Stimulated activated CD4-positive, alpha-beta T cell treated with anti-CD3 and anti-CD28 coated beads, Interleukin-2, amount 100 ng/mL, for 24 hours (primary cell): ENCODE data around the gene BOLA3.
"Not testable (repeated sequence)": the region's sequence is repeated elsewhere in the genome, so short reads cannot be mapped to it uniquely, and the experiment has no call there.

Source experiments
- DNase-seq, 2 donors: peaks; one replicate each; pipeline ENCODE4 v3.0.0-alpha.2; 2020

BOLA3 gene

DNA sequence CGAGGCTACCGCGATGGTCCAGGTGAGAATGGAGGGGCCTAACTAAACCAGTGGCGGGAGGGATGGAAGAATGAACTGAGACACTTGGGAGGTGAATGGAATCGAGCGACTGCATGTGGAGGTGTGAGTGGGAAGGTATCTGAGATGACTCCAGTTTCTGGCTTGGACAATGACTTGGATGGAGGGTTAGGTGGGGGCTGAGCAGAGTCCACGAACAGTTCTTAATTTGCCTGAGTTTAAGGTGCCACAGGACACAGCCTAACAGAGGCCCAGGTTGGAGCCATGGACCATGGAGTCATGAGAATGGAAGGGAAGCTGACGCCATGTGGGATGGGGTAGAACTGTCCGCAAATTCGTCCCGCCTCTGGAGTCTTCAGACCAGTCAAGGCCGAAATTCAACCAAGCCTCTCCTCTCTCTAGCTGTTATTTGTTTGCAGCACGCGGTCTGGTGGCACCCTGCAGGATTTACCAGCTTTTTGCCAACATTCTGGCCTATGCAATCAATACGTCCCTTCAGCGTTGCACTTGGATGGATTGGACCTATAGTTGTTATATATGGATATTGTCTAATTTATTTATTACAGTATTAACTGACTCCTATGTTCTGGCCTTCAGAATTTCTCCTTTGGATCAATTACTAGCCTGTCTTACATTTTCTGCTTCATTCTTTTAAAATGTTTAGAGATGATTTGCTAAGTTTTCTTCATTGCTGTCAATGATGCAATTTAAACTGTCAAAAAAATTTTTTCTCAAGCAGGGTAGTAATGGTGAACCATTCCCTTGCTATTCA lies 940 bp upstream of the BOLA3 start:
- DNase-seq: no peak

DNA sequence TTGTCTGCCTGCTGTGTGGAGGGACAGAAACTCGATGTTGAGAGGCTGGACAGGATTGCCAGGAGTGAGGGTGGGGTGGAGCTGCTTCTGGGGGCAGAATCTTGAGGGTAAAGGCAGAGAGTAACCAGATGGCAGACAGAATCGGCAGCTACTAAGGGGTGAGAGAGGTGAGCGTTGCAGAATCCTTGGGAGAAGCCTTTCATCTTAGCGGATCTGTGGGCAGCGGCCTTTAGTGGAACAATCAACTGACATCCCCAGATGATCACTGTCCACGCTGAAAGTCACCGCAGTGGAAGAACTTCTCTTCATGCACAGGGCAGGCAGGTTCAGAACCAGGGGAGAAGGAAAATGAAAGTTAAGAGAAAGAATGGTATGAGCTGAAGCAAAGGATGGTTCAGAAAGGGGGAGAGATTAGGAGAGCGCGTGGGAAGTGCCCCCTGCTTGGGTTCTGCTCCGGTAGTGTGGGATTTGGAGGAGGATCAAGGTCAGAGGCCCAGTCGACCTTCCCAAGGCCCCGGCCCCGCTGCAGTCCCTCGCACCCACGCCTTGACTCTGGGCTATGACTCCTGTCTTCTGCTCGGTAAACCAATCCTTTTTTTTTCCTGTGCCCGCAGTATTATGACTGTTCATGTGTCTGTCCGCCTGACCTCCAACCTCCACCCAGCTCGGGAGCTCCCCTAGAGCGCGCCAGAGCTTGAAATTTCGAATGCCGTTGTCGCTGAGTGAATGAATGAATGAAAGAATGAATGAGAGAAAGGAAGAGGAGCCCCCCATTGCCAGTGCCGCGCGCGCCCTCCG lies 584 bp downstream of the BOLA3 start:
- no peak for DNase-seq

DNA sequence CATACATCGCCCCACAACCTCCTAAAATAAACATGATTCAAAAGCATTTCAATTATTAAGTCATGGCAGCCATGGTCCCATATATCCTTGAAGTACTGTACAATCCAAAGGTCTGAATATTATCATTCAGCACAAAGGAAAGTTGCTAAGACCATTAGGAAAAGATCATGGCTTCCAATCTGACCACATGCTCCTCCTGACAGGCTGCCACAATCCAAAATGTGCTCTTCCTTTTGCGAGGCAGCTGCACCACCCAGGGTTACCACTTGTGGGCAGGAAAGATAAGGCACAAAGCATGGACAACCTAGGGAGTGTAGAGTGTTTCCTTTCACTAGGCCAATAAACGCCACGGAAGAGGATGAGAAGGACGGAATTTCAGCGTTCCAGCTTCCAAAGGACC lies 5.4 kb downstream of the BOLA3 start:
- DNase-seq: no peak

DNA sequence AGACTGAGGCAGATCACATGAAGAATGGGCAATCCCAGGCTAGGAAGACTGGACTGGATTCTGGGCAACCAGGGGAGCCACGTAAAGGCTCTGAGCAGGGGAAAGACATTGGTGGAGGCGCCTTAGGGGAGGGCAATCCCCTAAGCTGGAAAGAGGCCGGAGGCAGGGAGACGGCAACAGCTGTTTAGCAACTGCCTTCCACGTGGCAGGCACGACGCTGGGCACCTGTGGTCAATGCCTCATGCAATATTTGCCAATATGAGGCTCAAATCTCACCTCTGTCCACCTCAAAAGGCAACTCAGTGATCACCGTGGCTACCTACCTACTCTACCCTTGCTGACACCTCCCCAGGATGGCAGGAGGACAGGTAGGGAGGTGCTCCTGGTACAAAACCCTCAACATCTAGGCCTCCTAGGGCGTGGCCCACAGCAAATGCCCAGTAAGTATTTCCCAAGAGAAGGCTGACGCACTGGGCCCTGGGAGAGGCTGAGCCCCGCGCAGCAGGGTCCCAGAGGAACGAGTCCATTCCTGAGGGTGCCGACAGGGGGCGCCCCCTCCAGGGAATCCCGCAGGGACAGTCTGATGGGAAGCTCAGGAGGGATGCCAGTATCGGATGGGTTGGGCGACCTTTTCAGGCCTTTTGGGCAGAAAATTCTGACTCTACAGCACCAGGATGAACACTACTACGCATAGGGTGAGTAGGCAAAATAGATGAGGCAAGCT lies 8.9 kb downstream of the BOLA3 start:
- peak in 1 of 2 donors; percentile 9 for DNase-seq

DNA sequence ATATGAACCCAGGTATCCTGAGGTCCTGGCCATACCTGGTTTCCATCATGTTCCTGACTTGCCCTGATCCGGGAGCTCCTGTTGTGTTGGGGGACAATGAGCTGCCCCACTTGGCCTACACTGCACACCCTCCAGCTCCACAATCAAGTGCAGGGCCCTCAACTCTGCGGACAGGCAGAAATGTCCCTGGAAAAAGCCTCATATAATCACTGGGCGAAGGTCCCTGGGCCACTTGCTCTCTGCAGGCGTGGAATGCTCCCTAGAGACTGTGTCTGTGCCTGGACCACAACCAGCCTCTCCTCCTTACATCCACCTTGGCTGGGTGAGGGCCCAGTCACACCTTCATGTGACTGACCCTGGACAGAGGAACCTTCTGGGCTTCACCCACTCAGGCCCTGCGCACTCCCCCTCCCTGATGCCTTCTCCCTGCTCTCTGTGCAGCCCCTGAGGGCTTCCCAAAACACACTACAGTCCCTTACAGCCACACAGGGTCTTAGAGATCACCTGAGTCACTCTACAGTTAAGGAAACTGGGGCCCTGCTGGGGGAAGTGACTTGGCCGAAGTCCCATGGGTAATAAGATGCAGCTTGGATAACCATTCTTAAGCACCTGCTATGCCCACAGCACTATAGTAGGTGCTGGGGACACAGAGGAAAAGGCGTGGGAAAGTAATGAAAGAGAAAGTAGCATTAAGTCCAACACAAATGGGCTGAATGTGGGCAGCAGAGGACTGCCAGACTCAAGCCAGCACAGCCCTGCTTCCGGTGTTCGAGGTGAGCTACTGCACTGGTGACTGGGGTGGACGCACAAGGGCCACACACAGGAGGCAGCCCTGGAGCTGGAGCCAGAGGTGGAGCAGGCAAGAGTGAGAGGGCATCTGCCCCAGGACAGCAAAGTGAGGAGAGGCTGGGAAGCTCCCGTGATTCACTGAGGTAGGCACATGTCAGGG lies 9.8 kb downstream of the BOLA3 start:
- peak in 1 of 2 donors; percentile 0 for DNase-seq

DNA sequence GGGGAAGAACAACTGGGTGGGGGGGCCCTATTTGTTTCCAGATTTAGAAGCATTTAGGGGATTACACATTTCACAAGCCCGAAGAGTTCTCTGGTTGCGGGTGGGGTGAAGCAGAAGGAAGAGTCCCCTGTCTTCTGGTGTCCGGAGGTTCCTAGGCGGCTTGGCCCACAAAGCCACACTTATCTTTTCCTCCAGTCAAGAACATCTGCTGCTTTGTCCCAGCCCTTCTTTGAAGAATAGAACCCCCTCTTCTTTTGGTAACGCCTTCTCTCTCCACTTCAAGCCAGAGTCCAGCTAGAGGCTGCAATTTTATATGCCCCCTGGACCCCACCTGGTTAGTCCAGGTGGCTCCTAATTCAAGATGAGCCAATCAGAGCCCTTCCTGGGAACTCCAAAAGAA lies 15.8 kb downstream of the BOLA3 start:
- DNase-seq: no peak

DNA sequence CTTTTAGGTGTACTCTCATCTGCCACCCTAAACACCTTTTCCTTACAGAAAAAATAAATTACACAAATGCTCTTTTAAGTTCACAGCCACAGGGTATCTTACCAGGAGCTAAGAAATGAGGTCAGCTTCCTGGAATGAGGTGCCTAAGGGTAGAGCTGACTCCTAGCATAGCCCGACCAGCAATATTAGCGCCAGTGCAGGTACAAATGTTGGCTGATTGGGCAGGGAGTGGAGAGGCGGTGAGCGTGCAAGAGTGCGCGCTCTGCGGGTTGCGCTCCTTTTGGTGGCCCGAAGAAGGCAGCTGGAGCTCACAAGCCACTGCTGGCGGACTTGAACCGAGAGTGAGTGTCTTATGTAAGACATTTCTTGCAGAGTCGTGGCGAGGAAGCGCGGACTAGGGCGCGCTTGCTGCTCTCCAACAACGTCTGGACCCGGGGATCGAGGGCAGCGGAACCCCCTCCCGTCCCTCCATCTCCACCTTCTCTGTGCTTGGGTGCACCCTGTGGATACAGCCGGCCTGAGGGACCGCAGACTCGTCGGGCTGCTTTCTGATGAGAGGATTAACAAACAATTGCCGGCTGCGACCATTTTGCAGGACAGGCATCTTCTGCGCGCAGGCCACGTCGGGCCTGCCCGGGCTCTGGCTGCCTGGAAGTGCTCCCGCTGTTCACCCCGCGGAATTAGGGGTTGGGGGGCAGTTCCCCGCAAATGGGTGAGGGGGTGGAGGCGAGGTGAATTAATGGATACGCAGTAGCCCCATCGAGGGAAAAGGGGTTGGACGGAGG lies 17.3 kb downstream of the BOLA3 start:
- no peak for DNase-seq

DNA sequence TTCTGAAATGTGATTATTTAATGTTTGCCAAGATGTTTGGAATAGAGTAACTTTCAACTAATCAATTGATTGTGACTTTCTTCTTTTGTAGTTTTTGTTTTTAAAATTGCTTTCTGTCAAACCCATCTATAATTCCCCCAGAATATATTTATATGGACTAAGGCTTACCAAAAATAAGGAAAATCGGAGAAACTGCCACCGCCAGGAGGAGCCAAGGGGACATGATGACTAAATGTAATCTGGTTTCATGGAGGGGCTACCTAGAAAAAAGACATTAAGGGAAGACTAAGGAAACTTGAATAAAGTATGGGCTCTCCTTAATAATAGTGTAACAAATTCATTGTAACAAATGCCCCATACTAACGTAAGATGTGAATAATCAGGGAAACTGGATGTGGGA lies 19.5 kb downstream of the BOLA3 start:
- no peak for DNase-seq

DNA sequence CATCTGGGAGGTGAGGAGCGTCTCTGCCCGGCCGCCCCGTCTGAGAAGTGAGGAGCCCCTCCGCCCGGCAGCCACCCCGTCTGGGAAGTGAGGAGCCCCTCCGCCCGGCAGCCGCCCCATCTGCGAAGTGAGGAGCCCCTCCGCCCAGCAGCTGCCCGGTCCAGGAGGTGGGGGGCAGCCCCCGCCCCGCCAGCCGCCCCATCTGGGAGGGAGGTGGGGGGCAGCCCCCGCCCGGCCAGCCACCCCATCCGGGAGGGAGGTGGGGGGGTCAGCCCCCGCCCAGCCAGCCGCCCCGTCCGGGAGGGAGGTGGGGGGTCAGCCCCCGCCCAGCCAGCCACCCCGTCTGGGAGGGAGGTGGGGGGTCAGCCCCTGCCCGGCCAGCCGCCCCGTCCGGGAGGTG lies 23.8 kb downstream of the BOLA3 start:
- not testable (repeated sequence) for DNase-seq

DNA sequence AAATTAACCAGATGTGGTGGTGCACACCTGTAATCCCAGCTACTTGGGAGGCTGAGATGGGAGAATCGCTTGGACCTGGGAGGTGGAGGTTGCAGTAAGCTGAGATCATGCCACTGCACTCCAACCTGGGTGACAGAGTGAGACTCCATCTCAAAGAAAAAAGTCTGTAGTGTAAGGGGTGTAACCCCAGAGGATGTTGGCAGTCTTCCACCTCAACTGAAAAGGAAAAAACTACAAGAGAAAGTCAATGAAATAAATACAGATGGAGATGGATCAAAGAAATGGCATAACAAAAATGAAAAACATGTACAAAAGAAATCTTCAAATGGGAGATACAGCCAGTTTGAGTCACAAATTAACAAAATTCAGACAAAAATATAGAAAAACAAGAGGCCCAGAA lies 25.9 kb downstream of the BOLA3 start:
- not testable (repeated sequence) for DNase-seq

DNA sequence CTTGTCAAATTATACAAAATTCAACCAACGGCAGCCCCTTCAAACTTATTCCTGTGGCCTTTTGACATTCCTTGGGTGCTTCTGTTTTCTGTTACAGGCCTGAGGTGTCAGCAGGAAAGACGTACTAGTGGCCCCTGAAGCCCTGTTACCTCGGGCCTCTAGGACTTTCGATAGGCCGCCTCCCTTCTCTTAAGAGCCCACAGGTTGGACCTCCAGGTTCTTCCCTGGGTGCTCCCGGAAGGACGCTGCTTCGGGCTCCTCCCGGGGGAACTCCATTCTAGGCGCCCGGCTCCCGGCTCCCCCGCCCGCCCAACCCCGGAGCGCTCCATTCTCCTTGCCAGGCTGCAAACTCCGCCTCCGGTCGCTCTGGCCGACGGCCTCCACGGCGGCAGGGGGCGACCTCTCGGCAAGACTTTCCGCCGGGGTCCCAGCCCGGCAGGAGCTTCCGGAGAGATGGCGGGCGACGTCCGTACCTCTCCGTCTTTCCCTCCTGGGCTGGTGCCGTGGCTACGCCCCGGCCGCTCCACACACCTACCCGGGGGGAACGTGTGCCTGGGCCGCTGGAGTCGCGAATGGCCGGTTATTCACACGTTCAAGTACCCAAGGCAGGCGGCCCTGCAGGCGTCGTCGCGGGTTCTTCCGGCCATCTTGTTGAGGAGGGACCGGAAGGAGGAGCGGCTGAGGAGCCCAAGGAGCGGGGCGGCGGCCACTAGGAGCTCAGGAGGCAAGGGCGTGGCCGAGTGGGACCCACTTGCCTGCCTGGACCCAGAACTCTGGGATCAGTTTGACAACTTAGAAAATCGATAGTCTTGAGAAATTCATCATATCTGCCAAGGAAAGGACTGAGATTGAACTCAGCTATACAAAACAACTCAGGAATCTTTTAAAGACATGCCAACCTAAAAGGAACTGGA lies 27.5 kb downstream of the BOLA3 start:
- DNase-seq: peak; percentile 88

DNA sequence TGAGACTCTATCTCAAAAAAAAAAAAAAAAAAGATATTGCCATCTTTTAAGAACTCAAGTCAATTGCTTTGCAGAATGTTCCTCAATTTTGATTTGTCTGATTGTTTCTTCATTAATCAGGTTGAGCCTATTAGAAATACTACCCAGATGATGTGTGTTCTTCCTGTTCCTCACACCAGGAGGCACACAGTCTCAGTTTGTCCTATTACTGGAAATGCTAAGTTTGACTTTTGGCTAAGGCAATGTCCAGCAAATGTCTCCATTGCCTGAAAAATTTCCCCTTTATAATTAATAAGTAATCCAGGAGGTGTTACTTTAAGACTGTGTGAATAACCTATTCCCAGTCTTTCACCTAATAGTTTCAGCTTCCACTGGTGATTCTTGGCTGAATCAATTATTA lies 28.4 kb downstream of the BOLA3 start:
- DNase-seq: no peak

DNA sequence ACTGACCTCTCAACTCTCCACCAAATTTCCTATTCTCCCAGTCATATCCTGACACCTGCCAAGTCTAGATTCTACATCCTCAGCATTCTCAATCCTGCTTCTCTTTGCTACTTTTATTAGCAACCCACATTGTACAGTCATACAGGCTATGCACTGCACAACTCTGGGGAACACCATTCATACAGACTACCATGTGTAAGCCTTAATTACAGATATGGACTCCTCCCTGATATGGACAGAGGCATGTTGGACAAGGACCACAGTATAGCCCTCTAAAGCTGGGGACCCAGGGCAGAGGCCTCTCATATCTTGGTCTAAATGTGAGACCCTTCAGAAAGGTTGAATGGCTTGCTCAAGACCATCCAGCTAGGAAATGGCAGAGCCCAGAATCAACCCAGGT lies 36.3 kb downstream of the BOLA3 start:
- DNase-seq: no peak

DNA sequence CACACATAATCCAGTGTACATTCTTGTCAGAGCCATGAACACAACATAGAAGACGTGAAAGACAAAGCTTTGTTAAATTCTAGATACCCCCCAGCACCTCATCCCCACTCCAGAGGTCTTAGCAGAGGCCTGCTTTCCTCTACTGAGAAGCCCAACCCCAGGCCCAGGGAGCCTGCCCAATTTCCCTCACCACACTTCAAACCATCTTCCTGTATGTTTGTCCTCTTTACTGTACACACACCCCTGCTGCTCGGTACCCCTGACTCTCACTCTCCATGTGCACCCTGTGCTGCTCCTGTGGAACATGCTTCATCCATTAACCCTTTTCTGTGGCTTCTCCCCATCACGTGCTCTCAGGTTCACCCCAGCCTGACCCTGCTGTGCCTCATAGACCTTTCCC lies 37.2 kb downstream of the BOLA3 start:
- no peak for DNase-seq

DNA sequence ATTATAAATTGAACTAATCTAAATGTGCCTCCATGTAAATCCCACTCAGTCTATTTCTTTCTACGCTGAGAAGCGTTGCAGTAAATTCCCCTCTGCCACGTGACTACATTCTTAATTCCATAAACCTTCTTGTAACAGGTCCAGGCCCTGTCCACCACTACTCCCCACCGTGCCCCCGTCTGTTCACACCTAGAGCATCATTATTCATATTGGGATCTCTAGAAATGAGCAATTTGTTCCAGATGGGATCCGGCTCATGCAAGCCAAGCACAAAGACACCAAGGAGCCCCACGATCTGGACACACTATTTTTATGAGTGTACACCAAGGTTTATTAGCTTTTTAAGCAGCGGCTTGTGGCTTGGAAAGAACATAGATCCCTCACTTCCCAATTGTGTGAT lies 38.2 kb downstream of the BOLA3 start:
- no peak for DNase-seq

DNA sequence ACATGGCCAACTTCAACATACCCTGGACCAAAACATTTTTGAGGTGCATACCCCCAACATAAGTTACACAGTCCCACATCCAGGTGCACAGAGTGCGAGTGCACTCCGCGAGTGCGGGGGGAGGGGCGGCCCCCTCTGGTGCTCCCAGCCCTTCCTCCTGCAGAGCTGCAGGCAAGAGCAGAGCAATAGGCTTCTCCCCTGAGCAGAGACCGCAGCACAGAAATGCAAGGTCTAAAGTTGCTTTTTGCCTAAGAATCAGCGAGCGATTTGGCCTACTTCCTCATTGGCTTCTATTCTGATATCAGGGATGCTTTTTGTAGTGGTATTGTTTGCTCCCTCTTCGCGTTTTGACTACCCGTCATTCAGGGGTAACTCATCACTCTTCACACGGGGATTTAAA lies 40.6 kb downstream of the BOLA3 start:
- no peak for DNase-seq

DNA sequence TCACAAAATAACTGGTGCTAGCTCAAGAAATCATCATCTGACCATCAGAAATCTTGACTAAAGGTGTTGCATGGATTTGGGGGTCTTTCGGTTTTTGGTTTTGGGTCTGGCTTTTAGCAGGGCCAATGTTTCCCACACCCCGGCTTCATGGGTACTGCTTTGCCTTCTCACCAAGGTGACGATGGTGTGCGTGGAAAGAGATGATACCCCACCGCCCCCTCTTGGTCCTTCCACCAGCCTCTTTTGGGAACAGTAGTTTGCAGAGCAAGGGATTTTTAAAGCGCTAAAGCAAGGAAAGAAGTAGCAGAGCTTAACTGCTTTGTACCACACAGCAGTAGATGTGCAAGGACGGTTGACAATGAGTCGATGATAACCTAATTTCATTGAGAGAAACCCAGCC lies 42.3 kb downstream of the BOLA3 start:
- DNase-seq: no peak

DNA sequence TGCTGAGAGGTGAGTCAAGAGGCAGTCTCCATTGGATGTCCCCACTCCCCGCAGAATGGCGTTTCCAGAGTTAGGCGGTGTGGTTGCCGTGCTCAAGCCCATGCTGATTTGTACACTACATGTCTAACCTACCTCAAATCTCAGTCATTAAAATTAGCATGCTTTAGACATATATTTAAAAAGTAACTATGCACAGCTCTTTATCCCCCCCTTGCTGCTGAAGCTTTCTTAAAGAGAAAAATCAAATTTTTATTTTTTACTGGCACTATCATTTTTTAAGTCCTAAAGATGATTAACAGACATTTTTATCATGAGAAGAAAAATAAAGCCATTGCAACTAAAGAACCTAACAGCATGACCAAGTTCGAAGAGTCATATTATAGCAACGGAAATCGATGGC lies 42.9 kb downstream of the BOLA3 start:
- DNase-seq: no peak

DNA sequence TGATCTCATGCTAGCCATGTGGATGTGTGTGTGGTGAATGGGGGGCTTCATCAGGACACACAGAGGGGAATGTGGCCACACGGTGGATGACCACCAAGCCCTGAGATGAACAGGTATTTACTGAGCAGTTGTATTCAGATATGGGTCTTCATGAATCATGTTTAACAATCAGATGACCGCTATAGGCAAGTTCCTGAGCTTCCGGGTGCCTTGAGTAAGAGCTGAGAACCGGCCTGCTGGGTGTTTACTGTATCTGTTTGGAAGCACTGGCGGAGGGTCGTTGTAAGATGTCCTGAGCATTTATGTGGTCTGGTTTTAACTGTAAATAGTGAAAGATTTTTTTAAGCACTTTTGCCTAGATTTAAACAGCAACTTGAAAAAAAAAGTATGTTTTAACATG lies 43.9 kb downstream of the BOLA3 start:
- no peak for DNase-seq

DNA sequence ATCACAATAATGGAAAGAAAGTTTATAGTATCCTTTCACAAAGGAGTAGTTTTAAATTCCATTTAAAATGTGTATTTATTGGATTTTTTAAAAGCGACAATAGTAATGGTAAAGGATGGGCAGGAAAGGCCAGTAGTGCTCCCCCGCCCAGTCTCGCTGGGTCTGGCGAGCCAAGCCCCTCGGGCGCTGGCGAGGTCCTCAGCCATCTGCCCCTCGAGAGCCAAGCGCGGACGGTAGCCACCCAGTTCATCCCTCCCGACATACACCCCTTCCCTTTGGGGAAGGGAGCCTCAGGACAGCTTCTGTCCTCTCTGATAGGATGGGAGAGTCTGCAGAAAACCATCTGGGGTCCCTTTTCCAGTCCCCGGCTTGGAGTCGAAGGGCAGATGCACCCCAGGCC lies 45.2 kb downstream of the BOLA3 start:
- DNase-seq: no peak
